Activated naive CD4-positive, alpha-beta T cell treated with anti-CD3 and anti-CD28 coated beads, Interleukin-2, amount 50 U/mL, for 24 hours (primary cell): Measurements from ENCODE around the gene BANK1.

ENCODE experiments used
- H3K27ac Mint-ChIP-seq: one replicate; pipeline ENCODE4 v1.8.0; 2021; ENCODE audit warnings: mild to moderate bottlenecking, mixed read lengths
- H3K27me3 Mint-ChIP-seq: one replicate; pipeline ENCODE4 v1.8.0; 2021; ENCODE audit warnings: mixed read lengths
- H3K36me3 Mint-ChIP-seq: one replicate; pipeline ENCODE4 v1.8.0; 2021; ENCODE audit warnings: mixed read lengths
- H3K4me1 Mint-ChIP-seq: one replicate; pipeline ENCODE4 v1.8.0; 2021; ENCODE audit warnings: mixed read lengths
- H3K4me3 Mint-ChIP-seq: one replicate; pipeline ENCODE4 v1.8.0; 2021; ENCODE audit warnings: mild to moderate bottlenecking, mixed read lengths
- H3K9me3 Mint-ChIP-seq: one replicate; pipeline ENCODE4 v1.8.0; 2021; ENCODE audit warnings: mixed read lengths

BANK1 gene

DNA sequence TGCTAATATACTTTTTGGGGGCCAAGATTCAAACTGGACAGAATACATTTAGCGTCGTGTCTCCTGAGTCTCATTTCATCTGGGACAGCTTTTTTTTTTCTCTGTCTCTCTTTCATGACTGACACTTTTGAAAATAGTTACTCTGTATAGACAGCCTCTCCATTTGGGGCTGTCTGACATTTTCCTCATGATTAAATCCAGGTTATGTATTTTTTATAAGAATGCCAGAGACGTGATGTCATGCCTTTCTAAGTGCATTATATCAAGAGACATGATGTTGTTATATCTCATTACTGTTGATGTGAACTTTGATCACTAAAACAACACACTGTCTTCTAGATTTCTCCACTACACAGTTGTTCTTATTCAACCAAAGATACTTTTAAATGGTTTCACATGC lies 199.0 kb downstream of the BANK1 start:
- Mint-ChIP-seq H3K9me3 (peaks cover 5% of the 10 kb centered on the region), H3K27ac (no peak overlapping the region), H3K4me1 (no peaks in the 10 kb centered on the region), H3K4me3 (no peak overlapping the region), H3K27me3 (peaks cover 3% of the 10 kb centered on the region), H3K36me3 (no peaks in the 10 kb centered on the region)

DNA sequence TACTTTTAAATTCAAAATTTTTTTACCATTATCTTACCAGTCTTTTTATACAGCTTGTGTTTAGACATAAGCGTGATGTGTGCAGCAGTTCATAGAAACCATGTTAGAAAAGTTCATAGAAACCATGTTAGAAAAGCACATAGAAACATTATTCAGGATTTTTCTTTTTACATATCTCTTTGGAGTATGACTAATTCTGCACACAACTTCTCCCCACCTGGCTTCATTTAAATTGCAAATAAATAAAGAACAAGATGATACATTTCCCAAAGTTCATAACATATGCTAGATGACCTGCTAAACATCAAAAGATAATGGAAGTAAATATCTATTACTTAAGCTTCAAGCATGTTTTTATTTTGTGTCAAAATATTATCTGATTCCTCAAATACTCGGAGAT lies 201.9 kb downstream of the BANK1 start:
- Mint-ChIP-seq H3K27me3 (no peaks in the 10 kb centered on the region), H3K4me1 (no peaks in the 10 kb centered on the region), H3K9me3 (no peaks in the 10 kb centered on the region), H3K36me3 (no peaks in the 10 kb centered on the region), H3K27ac (no peak overlapping the region), H3K4me3 (no peak overlapping the region)

DNA sequence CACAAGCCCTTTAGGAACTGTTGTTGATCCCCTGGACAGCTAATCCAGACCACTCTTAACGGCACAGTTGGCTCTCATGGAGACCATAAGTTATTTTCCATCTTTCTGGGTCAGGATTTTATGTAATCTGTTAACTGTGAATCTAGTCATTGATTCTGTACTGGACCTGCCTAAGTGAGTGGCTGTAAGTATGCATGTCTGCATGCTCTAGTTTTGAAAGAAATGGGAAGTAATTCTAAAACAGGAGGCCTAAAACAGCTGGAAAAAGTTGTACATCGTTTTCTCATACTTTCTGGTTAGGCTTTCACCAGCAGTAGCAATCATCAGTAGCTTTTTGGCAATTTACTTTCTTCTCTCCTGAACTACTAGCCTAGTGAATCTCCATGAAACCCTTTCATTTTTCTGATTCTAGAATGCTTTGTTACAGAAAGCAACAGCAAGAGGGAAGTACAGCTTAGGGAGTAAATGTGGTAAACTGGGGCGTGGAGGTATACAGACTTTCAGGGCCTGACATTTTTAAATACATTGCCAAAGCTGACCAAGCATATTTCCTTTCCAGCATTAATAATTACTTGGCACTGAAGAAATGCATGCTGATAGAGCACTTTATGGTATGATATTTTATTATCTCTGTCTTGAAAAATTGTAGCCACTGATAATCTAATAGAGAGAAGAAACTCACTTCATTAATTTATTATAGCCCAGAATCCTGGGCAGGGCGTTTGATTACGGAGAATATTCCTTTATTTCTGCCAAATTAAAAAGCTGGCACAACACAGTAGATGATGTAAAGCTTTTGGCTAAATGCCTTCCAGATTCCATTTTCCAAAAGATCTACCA lies 202.7 kb downstream of the BANK1 start:
- Mint-ChIP-seq H3K27ac (no peak overlapping the region), H3K9me3 (peaks cover 6% of the 10 kb centered on the region), H3K4me3 (no peak overlapping the region), H3K27me3 (peaks cover 3% of the 10 kb centered on the region), H3K4me1 (no peaks in the 10 kb centered on the region), H3K36me3 (no peaks in the 10 kb centered on the region)

DNA sequence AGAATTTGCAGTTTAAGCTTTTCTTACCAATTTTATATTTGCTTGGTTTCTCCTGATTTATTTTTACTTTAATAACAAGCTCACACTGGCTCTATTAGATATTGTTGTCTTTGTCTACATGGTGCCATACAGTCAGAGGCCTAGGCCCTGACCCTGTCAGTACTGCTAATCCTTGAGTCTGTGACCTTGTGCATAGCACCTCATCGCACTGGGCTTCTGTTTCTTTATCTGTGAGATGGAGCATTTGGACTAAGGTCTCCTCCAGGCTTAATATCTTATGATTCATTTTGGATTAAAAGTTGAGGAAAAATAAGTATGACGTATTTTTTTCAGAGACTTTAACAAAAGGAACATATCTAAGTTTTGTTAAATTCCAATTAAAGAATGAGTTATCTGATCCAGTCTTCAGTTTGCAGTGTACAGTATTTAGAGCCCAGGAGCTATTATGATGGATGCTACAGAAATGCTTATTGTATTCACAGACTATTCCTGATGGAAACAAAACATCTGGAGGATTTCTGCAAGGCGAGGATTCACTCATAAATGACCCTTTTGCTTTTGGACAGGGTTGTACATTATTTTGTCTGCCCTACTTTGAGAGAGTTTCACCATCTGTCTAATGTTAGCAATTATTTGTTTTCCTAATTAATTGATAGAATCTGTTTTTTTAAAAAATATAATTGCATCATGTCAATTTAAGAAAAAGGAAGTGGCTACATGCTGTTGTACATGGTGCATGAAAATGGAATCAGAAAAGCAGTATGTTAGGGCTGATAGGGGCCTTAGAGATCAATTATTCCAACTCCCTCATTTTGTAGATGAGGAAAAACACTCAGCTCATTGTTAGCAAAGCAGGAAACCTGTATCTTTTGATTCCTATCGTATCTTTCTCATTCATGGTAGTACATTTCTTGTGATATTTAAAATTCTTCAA lies 203.6 kb downstream of the BANK1 start:
- H3K27ac Mint-ChIP-seq = no peak overlapping the region
- H3K36me3 Mint-ChIP-seq = no peaks in the 10 kb centered on the region
- H3K9me3 Mint-ChIP-seq = peaks cover 7% of the 10 kb centered on the region
- H3K4me1 Mint-ChIP-seq = no peaks in the 10 kb centered on the region
- peaks cover 5% of the 10 kb centered on the region for H3K27me3 Mint-ChIP-seq
- H3K4me3 Mint-ChIP-seq = no peak overlapping the region

DNA sequence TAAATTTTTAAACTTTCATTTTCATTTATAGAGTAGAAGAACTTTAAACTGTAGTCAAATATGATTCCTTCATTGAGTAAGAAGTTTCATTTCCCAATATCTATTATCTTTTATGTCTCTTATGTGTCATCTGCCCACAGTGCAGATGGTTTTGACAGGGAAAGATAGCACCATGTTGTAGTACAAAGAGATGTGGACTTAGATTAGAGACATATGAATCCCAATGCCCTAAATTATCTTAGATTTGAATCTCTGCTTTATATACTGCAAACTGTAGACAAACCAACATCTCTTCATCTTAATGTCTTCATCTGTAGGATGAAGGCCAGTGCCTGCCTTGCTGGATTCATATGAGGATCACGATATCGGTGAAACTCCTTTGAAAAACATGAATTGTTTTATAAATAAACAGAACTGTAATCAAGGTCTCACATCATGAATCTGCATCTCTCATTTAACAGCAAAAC lies 217.5 kb downstream of the BANK1 start:
- Mint-ChIP-seq H3K4me1 (peaks cover 13% of the 10 kb centered on the region), H3K27ac (no peak overlapping the region), H3K9me3 (no peaks in the 10 kb centered on the region), H3K4me3 (no peak overlapping the region), H3K27me3 (peaks cover 1% of the 10 kb centered on the region), H3K36me3 (no peaks in the 10 kb centered on the region)

DNA sequence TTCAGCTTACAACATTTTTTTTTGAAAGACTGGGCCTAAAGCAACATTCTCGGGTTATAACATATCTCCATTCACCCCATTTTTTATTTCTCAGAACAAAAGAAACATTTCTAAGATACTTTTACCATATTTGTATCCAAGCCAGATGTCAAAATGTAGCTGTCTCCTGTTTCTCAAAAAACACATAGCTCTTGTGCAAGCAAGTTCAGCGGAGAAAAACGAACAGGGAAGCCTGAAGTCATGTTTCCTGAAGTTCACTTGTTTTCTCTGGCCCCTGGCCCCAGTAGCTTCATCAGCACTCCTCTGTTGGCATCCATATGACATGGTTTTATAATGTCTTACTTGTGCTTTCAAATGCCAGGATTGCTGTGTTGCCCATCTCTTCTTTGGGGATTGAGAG lies 218.2 kb downstream of the BANK1 start:
- H3K9me3 Mint-ChIP-seq = no peaks in the 10 kb centered on the region
- H3K4me3 Mint-ChIP-seq = no peak overlapping the region
- H3K4me1 Mint-ChIP-seq = peaks cover 13% of the 10 kb centered on the region
- H3K36me3 Mint-ChIP-seq = no peaks in the 10 kb centered on the region
- H3K27me3 Mint-ChIP-seq = peaks cover 1% of the 10 kb centered on the region
- H3K27ac Mint-ChIP-seq = no peak overlapping the region

DNA sequence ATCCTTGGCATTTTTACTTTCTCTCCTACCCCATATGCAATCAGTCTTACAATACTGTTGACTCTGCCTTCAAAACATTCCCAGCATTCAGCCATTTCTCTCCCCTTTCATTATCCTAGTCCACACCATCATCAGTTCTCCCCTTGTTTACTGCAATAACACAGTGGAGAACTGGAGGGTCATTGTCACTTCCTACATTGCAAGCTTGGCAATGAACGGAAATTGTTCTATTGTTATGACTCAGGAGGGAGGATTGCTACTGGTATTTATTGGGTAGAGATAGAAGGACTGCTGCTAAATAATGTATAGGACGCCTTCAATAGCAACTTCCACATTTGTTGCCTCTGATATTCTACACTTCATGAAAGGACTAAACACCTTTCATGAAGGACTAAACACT lies 231.8 kb downstream of the BANK1 start:
- no peaks in the 10 kb centered on the region for H3K9me3 Mint-ChIP-seq
- H3K27me3 Mint-ChIP-seq = peaks cover 1% of the 10 kb centered on the region
- H3K36me3 Mint-ChIP-seq = no peaks in the 10 kb centered on the region
- no peak overlapping the region for H3K27ac Mint-ChIP-seq
- no peak overlapping the region for H3K4me3 Mint-ChIP-seq
- H3K4me1 Mint-ChIP-seq = no peaks in the 10 kb centered on the region

DNA sequence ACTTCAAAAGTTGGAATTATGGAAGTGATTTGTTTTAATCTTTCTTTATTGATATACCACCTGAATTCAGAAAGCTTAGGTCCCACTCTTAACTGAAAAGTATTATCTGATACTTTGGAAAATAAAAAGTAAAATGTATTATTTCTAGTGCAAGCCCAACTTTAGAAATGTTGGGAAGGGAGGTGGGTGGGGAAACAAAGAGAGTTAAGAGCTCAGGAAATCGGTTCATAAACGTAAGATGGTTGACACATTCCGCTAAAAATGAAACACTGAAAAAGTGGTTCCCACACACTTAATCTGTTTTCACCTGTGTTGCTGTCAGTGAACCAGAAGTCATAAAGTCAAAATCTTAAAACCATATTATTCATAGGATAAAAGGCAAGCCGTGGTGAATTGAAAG lies 237.4 kb downstream of the BANK1 start:
- no peak overlapping the region for H3K27ac Mint-ChIP-seq
- peaks cover 1% of the 10 kb centered on the region for H3K27me3 Mint-ChIP-seq
- no peaks in the 10 kb centered on the region for H3K4me1 Mint-ChIP-seq

DNA sequence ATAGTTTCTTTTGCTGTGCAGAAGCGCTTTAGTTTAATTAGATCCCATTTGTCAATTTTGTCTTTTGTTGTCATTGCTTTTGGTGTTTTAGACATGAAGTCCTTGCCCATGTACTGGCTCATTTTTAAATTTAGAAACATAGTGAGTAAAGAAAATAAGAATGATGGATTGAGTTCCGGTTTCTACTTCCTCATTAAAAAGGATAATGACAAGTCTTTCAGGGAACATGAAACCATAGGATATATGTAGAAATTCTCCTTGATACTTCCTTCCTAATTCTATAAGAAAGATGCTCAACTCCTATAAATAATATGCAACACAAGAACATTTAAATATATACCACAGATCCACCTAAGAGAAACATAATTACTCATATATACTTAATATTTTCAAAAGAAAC lies 240.9 kb downstream of the BANK1 start:
- Mint-ChIP-seq H3K27ac (no peak overlapping the region), H3K27me3 (peaks cover 3% of the 10 kb centered on the region), H3K9me3 (no peaks in the 10 kb centered on the region), H3K36me3 (no peaks in the 10 kb centered on the region), H3K4me3 (no peak overlapping the region), H3K4me1 (no peaks in the 10 kb centered on the region)

More for the DNA sequence above, 237.4 kb downstream of the BANK1 start:
- H3K9me3 Mint-ChIP-seq = no peaks in the 10 kb centered on the region
- H3K4me3 Mint-ChIP-seq = no peak overlapping the region
- no peaks in the 10 kb centered on the region for H3K36me3 Mint-ChIP-seq

DNA sequence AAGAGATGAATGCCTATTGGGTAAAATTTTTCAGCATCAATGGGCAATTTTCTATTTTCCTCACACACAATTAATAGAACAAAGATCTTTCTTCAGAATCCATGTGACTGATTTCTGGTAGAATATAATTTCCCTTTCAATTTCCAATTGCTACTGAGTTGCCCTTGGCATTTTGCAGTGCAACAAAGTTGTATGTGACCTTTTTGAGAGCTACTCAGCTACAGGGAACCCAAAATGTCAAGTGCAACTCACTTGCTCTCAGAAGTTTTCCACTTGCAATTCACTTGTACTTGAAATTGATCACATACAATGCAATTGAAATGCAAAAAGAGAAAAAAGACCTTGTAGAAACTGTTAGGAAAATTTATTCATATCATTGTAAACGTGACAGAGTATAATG lies 245.5 kb downstream of the BANK1 start:
- Mint-ChIP-seq H3K9me3 (no peaks in the 10 kb centered on the region), H3K4me1 (peaks cover 4% of the 10 kb centered on the region), H3K36me3 (no peaks in the 10 kb centered on the region), H3K27ac (no peak overlapping the region), H3K4me3 (no peak overlapping the region), H3K27me3 (peaks cover 3% of the 10 kb centered on the region)

DNA sequence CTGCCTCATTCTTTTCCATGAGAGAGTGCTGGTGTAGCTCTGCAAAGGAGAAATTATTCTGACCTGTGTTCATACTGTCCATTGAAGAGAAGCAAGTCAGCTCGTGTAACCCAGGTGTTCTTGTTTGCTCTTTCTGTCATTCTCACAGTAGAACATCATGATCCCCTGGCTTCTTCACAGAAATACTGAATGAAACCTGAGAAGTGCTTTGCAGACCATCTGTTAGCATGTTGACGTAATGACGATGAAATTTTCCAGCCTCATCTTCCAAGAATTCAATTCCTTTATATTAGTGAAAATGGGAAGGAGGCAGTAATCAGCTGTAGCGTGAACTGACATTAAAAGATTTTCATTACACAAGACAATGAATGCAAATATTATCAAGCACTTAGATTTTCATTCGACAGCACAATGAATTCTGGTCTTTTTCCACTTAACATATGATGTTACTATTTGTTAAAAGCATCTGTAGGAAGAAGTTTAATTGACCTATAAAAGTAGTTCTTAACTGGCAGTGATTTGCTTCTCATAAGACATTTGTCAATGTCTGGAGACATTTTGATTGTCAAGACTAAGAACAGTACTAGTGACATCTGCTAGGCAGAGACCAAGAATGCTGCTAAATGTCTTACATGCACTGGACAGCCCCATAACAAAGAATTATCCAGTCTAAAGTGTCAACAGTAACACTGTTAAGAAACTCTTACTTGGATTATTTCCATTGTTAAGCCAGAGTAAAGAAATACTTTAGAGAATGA lies 246.3 kb downstream of the BANK1 start:
- H3K27me3 Mint-ChIP-seq = peaks cover 3% of the 10 kb centered on the region
- H3K9me3 Mint-ChIP-seq = no peaks in the 10 kb centered on the region
- no peaks in the 10 kb centered on the region for H3K36me3 Mint-ChIP-seq
- H3K4me1 Mint-ChIP-seq = peaks cover 4% of the 10 kb centered on the region
- no peak overlapping the region for H3K27ac Mint-ChIP-seq
- H3K4me3 Mint-ChIP-seq = no peak overlapping the region

DNA sequence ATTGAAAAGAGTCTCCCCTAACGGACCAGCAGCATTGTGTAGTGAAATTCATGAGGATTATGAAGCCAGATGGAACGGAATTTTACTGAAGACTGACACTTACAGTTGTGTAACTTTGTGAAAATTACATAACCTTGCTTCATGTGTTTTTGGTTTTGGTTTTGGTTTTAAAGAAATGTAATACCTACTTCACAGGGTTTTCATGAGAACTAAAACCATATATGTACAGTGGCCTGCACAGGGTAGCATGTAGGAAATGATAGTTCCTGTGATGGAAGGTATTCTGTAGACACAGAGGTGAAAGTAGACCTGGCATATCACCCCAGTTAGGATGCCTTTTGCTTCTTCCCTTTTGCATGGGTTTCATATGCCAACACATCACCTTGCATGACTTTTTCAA lies 247.0 kb downstream of the BANK1 start:
- Mint-ChIP-seq H3K4me1 (peaks cover 4% of the 10 kb centered on the region), H3K9me3 (no peaks in the 10 kb centered on the region), H3K27me3 (peaks cover 3% of the 10 kb centered on the region), H3K36me3 (no peaks in the 10 kb centered on the region), H3K27ac (peak overlapping the region; percentile 4), H3K4me3 (no peak overlapping the region)

DNA sequence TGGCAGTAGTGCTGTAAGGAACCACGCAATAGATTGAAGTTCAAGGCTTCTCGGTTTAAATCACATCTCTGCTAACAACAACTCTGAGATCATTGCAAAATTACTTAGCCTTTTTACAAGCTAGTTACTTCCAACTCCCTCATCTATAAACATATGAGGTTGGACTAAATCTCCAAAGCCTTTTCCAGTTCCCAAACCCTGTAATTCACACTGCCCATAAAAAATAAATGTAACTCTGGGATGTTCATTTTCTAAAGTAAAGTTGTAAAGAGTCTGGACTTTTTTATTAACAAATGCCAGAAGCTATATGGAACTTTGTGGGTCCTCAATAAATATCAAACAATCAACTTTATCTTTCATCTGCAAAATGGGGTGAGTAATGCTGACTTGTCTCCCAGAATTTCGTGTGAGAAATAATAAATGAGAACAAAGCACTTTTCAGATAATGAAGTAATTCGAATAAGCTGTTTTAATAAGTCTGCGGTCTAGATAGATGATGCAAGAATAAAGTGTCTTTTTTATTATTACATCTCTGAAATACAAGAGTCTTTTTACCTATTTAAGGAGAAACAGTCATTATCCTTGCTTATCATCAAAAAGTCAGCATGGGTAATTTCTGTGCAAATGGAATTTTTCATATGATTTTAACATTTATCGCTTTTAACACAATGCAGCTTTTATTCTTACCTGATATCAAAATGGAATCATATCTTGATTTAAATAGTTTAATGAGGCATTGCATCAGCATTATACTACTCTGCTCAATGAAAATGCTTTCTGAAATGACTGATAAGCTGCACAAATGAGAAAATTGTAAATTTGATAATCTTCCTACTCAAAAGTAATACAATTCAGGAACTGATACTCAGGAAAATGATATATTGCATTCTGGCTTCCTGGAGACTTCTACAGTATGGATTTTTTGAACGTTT lies 252.6 kb downstream of the BANK1 start:
- no peak overlapping the region for H3K27ac Mint-ChIP-seq
- H3K36me3 Mint-ChIP-seq = no peaks in the 10 kb centered on the region
- H3K9me3 Mint-ChIP-seq = no peaks in the 10 kb centered on the region
- H3K4me1 Mint-ChIP-seq = no peaks in the 10 kb centered on the region
- H3K27me3 Mint-ChIP-seq = peaks cover 1% of the 10 kb centered on the region
- no peak overlapping the region for H3K4me3 Mint-ChIP-seq

DNA sequence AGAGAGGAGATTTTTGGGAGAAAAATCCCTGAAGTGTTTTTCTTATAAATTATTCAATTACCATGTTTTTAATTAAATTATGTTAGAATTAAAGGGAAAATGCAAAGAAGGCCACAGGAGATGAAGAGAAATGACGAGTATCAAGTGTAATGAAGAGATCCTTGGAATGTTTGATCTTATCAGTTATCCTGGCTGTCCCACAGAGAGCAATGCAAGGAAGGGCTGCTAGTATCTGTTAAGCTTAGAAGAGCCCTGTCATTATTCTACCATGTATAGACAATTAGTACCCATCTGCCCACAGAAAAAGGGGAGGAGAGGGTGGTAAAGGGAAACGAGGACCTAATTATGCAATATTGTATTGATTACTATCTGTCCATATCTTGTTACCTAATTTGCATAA lies 257.1 kb downstream of the BANK1 start:
- Mint-ChIP-seq H3K27me3 (peaks cover 1% of the 10 kb centered on the region), H3K36me3 (no peaks in the 10 kb centered on the region), H3K9me3 (no peaks in the 10 kb centered on the region), H3K4me3 (no peak overlapping the region), H3K4me1 (no peaks in the 10 kb centered on the region), H3K27ac (no peak overlapping the region)

DNA sequence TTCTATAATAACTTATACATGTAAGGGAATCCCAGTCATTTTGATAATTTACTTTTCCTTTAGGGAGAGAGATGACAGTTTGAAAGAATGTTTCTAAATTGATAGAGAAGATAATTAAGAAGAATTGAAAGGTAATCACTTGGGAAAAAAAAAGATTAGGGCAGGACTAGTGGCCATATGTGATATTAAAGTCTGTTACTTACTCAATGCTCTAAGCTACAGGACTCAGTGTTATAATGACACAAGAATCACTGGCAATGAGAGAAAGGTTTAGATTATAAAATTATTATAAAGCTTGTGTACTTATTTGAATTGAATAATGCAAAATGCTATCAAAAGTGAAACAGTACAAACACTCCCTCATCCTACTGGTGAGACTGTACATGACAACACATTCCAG lies 265.3 kb downstream of the BANK1 start:
- no peak overlapping the region for H3K4me3 Mint-ChIP-seq
- H3K36me3 Mint-ChIP-seq = no peaks in the 10 kb centered on the region
- peaks cover 3% of the 10 kb centered on the region for H3K27me3 Mint-ChIP-seq
- H3K4me1 Mint-ChIP-seq = no peaks in the 10 kb centered on the region
- no peaks in the 10 kb centered on the region for H3K9me3 Mint-ChIP-seq
- no peak overlapping the region for H3K27ac Mint-ChIP-seq
